Posterior vena cava (tissue), 2 donors: Measurements from ENCODE around the gene NATD1. TPM values are rescaled to one million over a fixed set of nuclear protein-coding genes. Genes with fewer than 3 reads are reported as not detected.

ENCODE experiments used
- DNase-seq: peaks from one replicate; pipeline ENCODE4 v3.0.0-alpha.2; 2020; ENCODE audit warnings: low spot score
- intact Hi-C, 2 donors: fragments of 100-400 bp; cut with DNase I; formaldehyde crosslinking; loops; one replicate each; pipeline versions ENCODE4 v1.14.1 to v1.14.2; 2022 to 2023
- total RNA-seq, 2 donors: library from RNA; stranded (reverse); fragmentation: NEBNext Ultra II Directional; extraction: Animal tissue kit (Norgen Biotek cat#: 25700); gene quantifications; one replicate each; pipeline ENCODE4 v1.2.1, GENCODE V29; 2021
- donor health status: DM: yes; HTN: yes; CAD: no.
- donor health status: DM: yes; HTN: yes; CAD: no.

NATD1 gene
- total RNA-seq, 2 donors from 2014 or later = 7.8 to 8.8 TPM

- DNase-seq = no peak
- intact Hi-C loops = no loop called here
Observed at GRCh38 chr17:21292867-21293830, 39.9 kb upstream of the NATD1 start.

GRCh38 chr17:21291862-21292261, 38.7 kb upstream of the NATD1 start:
- intact Hi-C loops = no loop called here
- no peak for DNase-seq

- no peak for DNase-seq
- intact Hi-C loops = no loop called here
Observed at GRCh38 chr17:21291357-21291756, 38.1 kb upstream of the NATD1 start.

GRCh38 chr17:21289902-21290571, 36.8 kb upstream of the NATD1 start:
- intact Hi-C loops = no loop called here
- peak; percentile 82 for DNase-seq

GRCh38 chr17:21289175-21289901, 36.1 kb upstream of the NATD1 start:
- intact Hi-C loops = no loop called here
- DNase-seq = peak; percentile 76

GRCh38 chr17:21288571-21289017, 35.4 kb upstream of the NATD1 start:
- intact Hi-C loops = no loop called here
- peak; percentile 72 for DNase-seq

- intact Hi-C loops = no loop called here
- DNase-seq = peak; percentile 99
Observed at GRCh38 chr17:21287703-21288449, 34.7 kb upstream of the NATD1 start.

- DNase-seq = peak; percentile 68
- intact Hi-C loops = no loop called here
Observed at GRCh38 chr17:21286909-21287702, 33.9 kb upstream of the NATD1 start.

GRCh38 chr17:21286066-21286770, 33.0 kb upstream of the NATD1 start:
- peak; percentile 97 for DNase-seq
- intact Hi-C loops = no loop called here

GRCh38 chr17:21285164-21286065, 32.2 kb upstream of the NATD1 start:
- intact Hi-C loops = no loop called here
- peak; percentile 86 for DNase-seq

GRCh38 chr17:21284319-21285163, 31.3 kb upstream of the NATD1 start, which contains the start of gene MAP2K3:
Gene MAP2K3 (plus strand): TSS chr17:21284711. CDS start chr17:21284921, 210 bp downstream.
- intact Hi-C loops = no loop called here
- DNase-seq = peak; percentile 100

GRCh38 chr17:21283482-21284318, 30.5 kb upstream of the NATD1 start:
- intact Hi-C loops = no loop called here
- DNase-seq = peak; percentile 84

- peak; percentile 71 for DNase-seq
- intact Hi-C loops = no loop called here
Observed at GRCh38 chr17:21282850-21283249, 29.6 kb upstream of the NATD1 start.

GRCh38 chr17:21282231-21282630, 29.0 kb upstream of the NATD1 start:
- intact Hi-C loops = no loop called here
- DNase-seq = peak; percentile 92

- peak; percentile 97 for DNase-seq
- intact Hi-C loops = no loop called here
Observed at GRCh38 chr17:21280081-21280518, 26.9 kb upstream of the NATD1 start.
